Heart right ventricle (tissue), 16 donors: ENCODE measurements around the gene LIN7B. TPM values are rescaled to one million over a fixed set of nuclear protein-coding genes. Genes with fewer than 3 reads are reported as not detected.

Source experiments
- ATAC-seq, 8 donors: fragments of 200-7000 bp; cut with Tn5 transposase; one replicate each; pipeline ENCODE4 v1.9.1; 2020; ENCODE audit warnings: mild to moderate bottlenecking in 8 of 8, moderate library complexity in 8 of 8, moderate number of reproducible peaks in 1 of 8
- DNase-seq, 2 donors: peaks; one replicate each; pipeline ENCODE4 v3.0.0-alpha.2; 2020
- H3K27ac ChIP-seq, 10 donors: fragments of 200-600 bp; sonication (generic) in 2 of 10; one replicate each; pipeline versions ENCODE4 v1.5.0 to v1.8.0; 2020 to 2022; ENCODE audit warnings: mild to moderate bottlenecking in 3 of 10
- H3K27me3 ChIP-seq, 7 donors: fragments of 200-600 bp; one replicate each; pipeline ENCODE4 v1.8.0; 2021 to 2022; ENCODE audit warnings: mild to moderate bottlenecking in 2 of 7
- H3K36me3 ChIP-seq, 9 donors: fragments of 200-600 bp; sonication (generic) in 1 of 9; one replicate each; pipeline versions ENCODE4 v1.5.0 to v1.8.0; 2020 to 2022; ENCODE audit warnings: mild to moderate bottlenecking in 2 of 9
- H3K4me1 ChIP-seq, 9 donors: fragments of 200-600 bp; sonication (generic) in 1 of 9; one replicate each; pipeline versions ENCODE4 v1.5.0 to v1.8.0; 2020 to 2022; ENCODE audit warnings: mild to moderate bottlenecking in 4 of 9
- H3K4me3 ChIP-seq, 10 donors: fragments of 200-600 bp; sonication (generic) in 2 of 10; one replicate each; pipeline versions ENCODE4 v1.5.0 to v1.8.0; 2020 to 2022; ENCODE audit warnings: mild to moderate bottlenecking in 7 of 10, moderate library complexity in 2 of 10
- H3K9me3 ChIP-seq, 11 donors: fragments of 200-600 bp in 10 of 11; sonication (generic) in 2 of 11; one replicate each; pipeline versions ENCODE4 v1.5.0 to v1.8.0; 2013 to 2022; ENCODE audit warnings: mild to moderate bottlenecking in 2 of 11, control low read depth in 1 of 11, moderate library complexity in 1 of 11
- CTCF ChIP-seq, 9 donors: fragments of 200-600 bp; sonication (generic) in 2 of 9; IDR thresholded peaks; one replicate each; pipeline versions ENCODE4 v1.5.0 to v1.8.0; 2021 to 2022; ENCODE audit warnings: antibody characterized with exemption in 9 of 9, mild to moderate bottlenecking in 5 of 9, moderate library complexity in 1 of 9
- WGBS, 2 donors: extraction: QIAGEN DNeasy Blood & Tissue Kit; methylation state at CpG; one replicate each; pipeline ENCODE4 v1.1.7; 2013; ENCODE audit warnings: inconsistent platforms in 1 of 2; 5-methylcytosine and 5-hydroxymethylcytosine counted together
- intact Hi-C, 10 donors: fragments of 100-400 bp; cut with DNase I; formaldehyde crosslinking; loops; one replicate each; pipeline versions ENCODE4 v1.11.1 to v1.14.2; 2022
- polyA plus RNA-seq, 2 donors: library from polyadenylated mRNA; stranded (reverse); fragments of 200-250 nt; gene quantifications; one replicate each; pipeline ENCODE4 v1.2.3, GENCODE V29; 2013
- total RNA-seq, 10 donors: library from RNA; stranded (reverse); fragmentation: NEBNext Ultra II Directional in 3 of 10; extraction: Animal tissue kit (Norgen Biotek cat#: 25700) in 3 of 10; gene quantifications; one replicate each; pipeline versions ENCODE4 v1.2.1 to v1.2.4, GENCODE V29; 2021 to 2023
- donor health status: Arrhythmogenic right ventricular cardiomyopathy.
- donor health status: ischemic (EF 13 %, LVEDD 7.1; RV severe dilation, severe dysfunction).
- donor health status: healthy with polysubstance abuse.
- donor health status: DM: no; HTN: yes; CAD: no.
- donor health status: DM: no; HTN: no; CAD: no.
- donor health status: ischemic (EF 25% LVEDD 6.9; RV normal size, moderate dysfunction).
- donor health status: ischemic (EF 25% LVEDD 5.7; RV mildly dilated, moderate dysfunction).
- donor health status: healthy.
- donor health status: DM: yes; HTN: yes; CAD: no.
- donor health status: Ischemic cardiomyopathy.
- donor health status: ischemic (EF 35%, LVEDD 5.7; RV mildly dilated, moderate dysfunction).
- donor health status: nonischemic (EF 11% LVEDD 7.7; RV severe dilation, severe dysfunction).
- donor health status: DM: yes; HTN: yes; CAD: no.
- donor health status: PGD.
- donor health status: ischemic (EF 29% LVEDD 5.4; RV normal size, mild dysfunction).
- donor health status: nonischemic (EF 23%, LVEDD 6.1; RV moderate dilation, normal function).

The LIN7B gene
- total and polyA plus RNA-seq, 12 donors = 17.6 to 38.5 (median 23.5) TPM

- H3K27ac ChIP-seq = peak overlapping the region in 1 of 10 donors; percentile 19
- no peak for ATAC-seq
- peaks cover 0 to 34% (median 25%) of the 10 kb centered on the region in 9 donors for H3K36me3 ChIP-seq
- DNase-seq = no peak
- intact Hi-C loops = loop anchor here in 2 of 10 donors (5.0 kb wide), 1 partner anchor 36 kb away; no protein-coding TSS in a partner anchor
- TF ChIP-seq CTCF (IDR thresholded peaks at IDR 0.05) = no peak
- WGBS, 2 donors = 80 to 88% methylated on average over 11 of the region's 11 CpGs
- no peaks in the 10 kb centered on the region for H3K9me3 ChIP-seq
- H3K4me3 ChIP-seq = no peak overlapping the region
- peaks cover 5 to 42% (median 25%) of the 10 kb centered on the region in 9 donors for H3K4me1 ChIP-seq
- no peaks in the 10 kb centered on the region for H3K27me3 ChIP-seq
These were observed 2.8 kb upstream of the LIN7B start for GRCh38 chr19:49111218-49111998.

GRCh38 chr19:49114630-49115363 lies 627 bp downstream of the LIN7B start:
- Histone ChIP-seq H3K36me3 (no peaks in the 10 kb centered on the region), H3K27me3 (peaks cover 0 to 6% (median 0%) of the 10 kb centered on the region in 7 donors), H3K9me3 (no peaks in the 10 kb centered on the region), H3K27ac (peak overlapping the region; percentile 64 to 94 (median 90)), H3K4me3 (peak overlapping the region; percentile 67 to 98 (median 87)), H3K4me1 (peaks cover 16 to 63% (median 44%) of the 10 kb centered on the region in 9 donors)
- ATAC-seq (peak; percentile 16 to 32 (median 24)), DNase-seq (peak; percentile 71 to 76)
- intact Hi-C loops = loop anchor here in 5 of 10 donors (5.0 kb wide), 3 partner anchors 33 to 43 kb away; partner anchors contain the start of genes HRC (in 2 of the 5) and TRPM4 (in 2 of the 5)
- 9 to 10% methylated on average over 60 to 68 of the region's 68 CpGs for WGBS, 2 donors
- no peak for TF ChIP-seq CTCF (IDR thresholded peaks at IDR 0.05)

- intact Hi-C loops = loop anchor here in 3 of 10 donors (5.0 kb wide), 2 partner anchors 36 to 41 kb away; partner anchors contain the start of genes HRC (in 2 of the 3) and TRPM4 (in 2 of the 3)
- H3K9me3 ChIP-seq = no peaks in the 10 kb centered on the region
- DNase-seq = no peak
- peaks cover 0 to 19% (median 0%) of the 10 kb centered on the region in 7 donors for H3K27me3 ChIP-seq
- ATAC-seq = no peak
- no peak overlapping the region for H3K4me3 ChIP-seq
- 40 to 48% methylated on average over 1 of the region's 1 CpG for WGBS, 2 donors
- H3K27ac ChIP-seq = no peak overlapping the region
- no peaks in the 10 kb centered on the region for H3K36me3 ChIP-seq
- H3K4me1 ChIP-seq = peaks cover 11 to 56% (median 39%) of the 10 kb centered on the region in 9 donors
- no peak for TF ChIP-seq CTCF (IDR thresholded peaks at IDR 0.05)
These were observed 2.4 kb downstream of the LIN7B start for GRCh38 chr19:49116544-49116943.
